ENCODE results near the gene RGS12. TPM values are rescaled to one million over a fixed set of nuclear protein-coding genes. Genes with fewer than 3 reads are reported as not detected.

RGS12 gene
- total RNA-seq, 1 donor from 2014 or later: 21.9 TPM

GRCh38 chr4:3256230-3257102 lies 36.4 kb upstream of the RGS12 start:
- H2AFZ ChIP-seq (ENCODE audit: low read depth, low read length): no peak overlapping the region
- TF ChIP-seq EZH2 (IDR thresholded peaks at IDR 0.05; ENCODE audit: insufficient read depth, low read length) (no peak), CTCF (IDR thresholded peaks at IDR 0.05; ENCODE audit: insufficient read depth, low read depth, low read length) (no peak)
- H3K4me3 ChIP-seq (ENCODE audit: insufficient read depth, low read depth, low read length): no peak overlapping the region
- no peaks in the 10 kb centered on the region for H3K79me2 ChIP-seq (ENCODE audit: insufficient read depth, low read length)
- DNase-seq (ENCODE audit: low read depth) (no peak), FAIRE-seq (no peak)
- no peaks in the 10 kb centered on the region for H3K27me3 ChIP-seq (ENCODE audit: insufficient read depth, low read length)
- Mint-ChIP-seq H3K9me3 (ENCODE audit: unreplicated experiment) (no peaks in the 10 kb centered on the region), H3K36me3 (ENCODE audit: low read depth, unreplicated experiment) (peaks cover 12% of the 10 kb centered on the region), H3K4me3 (ENCODE audit: unreplicated experiment) (no peak overlapping the region), H3K4me1 (ENCODE audit: low read depth, unreplicated experiment) (no peaks in the 10 kb centered on the region), H3K27me3 (ENCODE audit: low read depth, unreplicated experiment) (no peaks in the 10 kb centered on the region), H3K27ac (ENCODE audit: unreplicated experiment) (no peak overlapping the region)
- no peaks in the 10 kb centered on the region for H4K20me1 ChIP-seq (ENCODE audit: insufficient read depth, low read length)
- no peak overlapping the region for H3K9ac ChIP-seq (ENCODE audit: low read length)
- H3K4me2 ChIP-seq (ENCODE audit: low read length): no peak overlapping the region
- H3K9me3 ChIP-seq (ENCODE audit: insufficient read depth, low read depth, low read length): no peaks in the 10 kb centered on the region
- H3K4me1 ChIP-seq (ENCODE audit: insufficient read depth, low read length): peaks cover 5% of the 10 kb centered on the region
- no peak overlapping the region for H3K27ac ChIP-seq (ENCODE audit: low read depth, low read length)
- H3K36me3 ChIP-seq (ENCODE audit: insufficient read depth, low read length): no peaks in the 10 kb centered on the region

GRCh38 chr4:3257103-3257555 lies 35.7 kb upstream of the RGS12 start:
- Histone ChIP-seq H3K27me3 (ENCODE audit: insufficient read depth, low read length) (no peaks in the 10 kb centered on the region), H3K79me2 (ENCODE audit: insufficient read depth, low read length) (no peaks in the 10 kb centered on the region), H3K9ac (ENCODE audit: low read length) (no peak overlapping the region), H3K4me3 (ENCODE audit: insufficient read depth, low read depth, low read length) (no peak overlapping the region), H2AFZ (ENCODE audit: low read depth, low read length) (no peak overlapping the region), H3K27ac (ENCODE audit: low read depth, low read length) (no peak overlapping the region), H3K4me2 (ENCODE audit: low read length) (no peak overlapping the region), H3K9me3 (ENCODE audit: insufficient read depth, low read depth, low read length) (no peaks in the 10 kb centered on the region), H3K36me3 (ENCODE audit: insufficient read depth, low read length) (no peaks in the 10 kb centered on the region), H4K20me1 (ENCODE audit: insufficient read depth, low read length) (no peaks in the 10 kb centered on the region), H3K4me1 (ENCODE audit: insufficient read depth, low read length) (peaks cover 5% of the 10 kb centered on the region)
- H3K4me1 Mint-ChIP-seq (ENCODE audit: low read depth, unreplicated experiment): no peaks in the 10 kb centered on the region
- no peak for FAIRE-seq
- DNase-seq (ENCODE audit: low read depth): no peak
- no peaks in the 10 kb centered on the region for H3K9me3 Mint-ChIP-seq (ENCODE audit: unreplicated experiment)
- H3K4me3 Mint-ChIP-seq (ENCODE audit: unreplicated experiment): no peak overlapping the region
- H3K27ac Mint-ChIP-seq (ENCODE audit: unreplicated experiment): peak overlapping the region; percentile 53
- H3K36me3 Mint-ChIP-seq (ENCODE audit: low read depth, unreplicated experiment): peaks cover 17% of the 10 kb centered on the region
- TF ChIP-seq EZH2 (IDR thresholded peaks at IDR 0.05; ENCODE audit: insufficient read depth, low read length) (no peak), CTCF (IDR thresholded peaks at IDR 0.05; ENCODE audit: insufficient read depth, low read depth, low read length) (no peak)
- peaks cover 2% of the 10 kb centered on the region for H3K27me3 Mint-ChIP-seq (ENCODE audit: low read depth, unreplicated experiment)
